ENCODE data around the gene INAFM1.
"Not testable (repeated sequence)": the region's sequence is repeated elsewhere in the genome, so short reads cannot be mapped to it uniquely, and the experiment has no call there.

Gene INAFM1

GRCh38 chr19:47257411-47258169, 17.1 kb upstream of the INAFM1 start:
- no peak for TF ChIP-seq CTCF (IDR thresholded peaks at IDR 0.05)
- H3K4me1 Mint-ChIP-seq = peaks cover 36% of the 10 kb centered on the region
- H3K27me3 Mint-ChIP-seq (ENCODE audit: low read depth, poor library complexity) = peaks cover 4% of the 10 kb centered on the region
- no peaks in the 10 kb centered on the region for H3K9me3 Mint-ChIP-seq
- DNase-seq = no peak
- H3K4me3 Mint-ChIP-seq = peak overlapping the region; percentile 91
- peaks cover 39% of the 10 kb centered on the region for H3K36me3 Mint-ChIP-seq (ENCODE audit: low read depth)
- peak overlapping the region; percentile 99 for H3K27ac Mint-ChIP-seq

GRCh38 chr19:47258434-47258833, 16.3 kb upstream of the INAFM1 start:
- no peak for DNase-seq
- peaks cover 46% of the 10 kb centered on the region for H3K36me3 Mint-ChIP-seq (ENCODE audit: low read depth)
- no peaks in the 10 kb centered on the region for H3K9me3 Mint-ChIP-seq
- H3K4me1 Mint-ChIP-seq = peaks cover 36% of the 10 kb centered on the region
- H3K27me3 Mint-ChIP-seq (ENCODE audit: low read depth, poor library complexity) = peaks cover 1% of the 10 kb centered on the region
- no peak overlapping the region for H3K27ac Mint-ChIP-seq
- no peak for TF ChIP-seq CTCF (IDR thresholded peaks at IDR 0.05)
- peak overlapping the region; percentile 91 for H3K4me3 Mint-ChIP-seq

- Mint-ChIP-seq H3K4me3 (peak overlapping the region; percentile 71), H3K27me3 (ENCODE audit: low read depth, poor library complexity) (no peaks in the 10 kb centered on the region), H3K4me1 (peaks cover 36% of the 10 kb centered on the region), H3K9me3 (no peaks in the 10 kb centered on the region), H3K36me3 (ENCODE audit: low read depth) (peaks cover 48% of the 10 kb centered on the region), H3K27ac (no peak overlapping the region)
- no peak for TF ChIP-seq CTCF (IDR thresholded peaks at IDR 0.05)
- no peak for DNase-seq
These were observed 15.7 kb upstream of the INAFM1 start for GRCh38 chr19:47258895-47259555.

- Mint-ChIP-seq H3K9me3 (no peaks in the 10 kb centered on the region), H3K36me3 (ENCODE audit: low read depth) (peaks cover 58% of the 10 kb centered on the region), H3K27ac (no peak overlapping the region), H3K4me3 (peak overlapping the region; percentile 49), H3K4me1 (peaks cover 36% of the 10 kb centered on the region), H3K27me3 (ENCODE audit: low read depth, poor library complexity) (no peaks in the 10 kb centered on the region)
- no peak for DNase-seq
- TF ChIP-seq CTCF (IDR thresholded peaks at IDR 0.05) = no peak
These were observed 14.2 kb upstream of the INAFM1 start for GRCh38 chr19:47260476-47260875.

GRCh38 chr19:47261946-47262793, 12.5 kb upstream of the INAFM1 start:
- Mint-ChIP-seq H3K36me3 (ENCODE audit: low read depth) (peaks cover 72% of the 10 kb centered on the region), H3K4me1 (peaks cover 35% of the 10 kb centered on the region)
- not testable (repeated sequence) for DNase-seq; H3K4me3 Mint-ChIP-seq; H3K27ac Mint-ChIP-seq; H3K9me3 Mint-ChIP-seq; H3K27me3 Mint-ChIP-seq (ENCODE audit: low read depth, poor library complexity)

GRCh38 chr19:47264629-47265028, 10.1 kb upstream of the INAFM1 start:
- H3K4me3 Mint-ChIP-seq = no peak overlapping the region
- H3K27ac Mint-ChIP-seq = peak overlapping the region; percentile 68
- no peak for DNase-seq
- TF ChIP-seq CTCF (IDR thresholded peaks at IDR 0.05) = no peak
- H3K27me3 Mint-ChIP-seq (ENCODE audit: low read depth, poor library complexity) = peaks cover 4% of the 10 kb centered on the region
- H3K9me3 Mint-ChIP-seq = no peaks in the 10 kb centered on the region
- peaks cover 69% of the 10 kb centered on the region for H3K36me3 Mint-ChIP-seq (ENCODE audit: low read depth)
- H3K4me1 Mint-ChIP-seq = peaks cover 12% of the 10 kb centered on the region
